Measurements from ENCODE around the gene ICA1. TPM values are rescaled to one million over a fixed set of nuclear protein-coding genes. Genes with fewer than 3 reads are reported as not detected.

The ICA1 gene
- total RNA-seq, 1 experiment from 2014 or later, result 66.4 TPM

- DNase-seq, result no peak
- CTCF ChIA-PET, result interaction anchor here (1.0 to 1.6 kb wide), 2 partner anchors 82 to 533 kb away, joined by 3 to 5 read pairs; no protein-coding TSS in a partner anchor
- no TSS peak for BruUV-seq (replicated peaks)
- Mint-ChIP-seq H3K27ac (ENCODE audit: unreplicated experiment) (no peak overlapping the region), H3K4me3 (ENCODE audit: low read depth, unreplicated experiment) (no peak overlapping the region), H3K27me3 (ENCODE audit: unreplicated experiment) (no peaks in the 10 kb centered on the region), H3K4me1 (ENCODE audit: low read depth, unreplicated experiment) (no peaks in the 10 kb centered on the region), H3K36me3 (ENCODE audit: insufficient read depth, unreplicated experiment) (peaks cover 8% of the 10 kb centered on the region), H3K9me3 (ENCODE audit: low read depth, unreplicated experiment) (no peaks in the 10 kb centered on the region)
- TF ChIP-seq CTCF (IDR thresholded peaks at IDR 0.05; ENCODE audit: unreplicated experiment), result no peak
- intact Hi-C loops (cut with micrococcal nuclease; ENCODE audit: unreplicated experiment), result loop anchor here (10.0 kb wide), 1 partner anchor 560 kb away; no protein-coding TSS in a partner anchor
Observed at GRCh38 chr7:8214244-8214824, 47.6 kb downstream of the ICA1 start.

GRCh38 chr7:8213381-8213780 is 48.6 kb downstream of the ICA1 start:
- CTCF ChIA-PET, result interaction anchor here (0.5 to 1.2 kb wide), 2 partner anchors 83 to 1663 kb away, joined by 3 to 5 read pairs; no protein-coding TSS in a partner anchor
- Mint-ChIP-seq H3K9me3 (ENCODE audit: low read depth, unreplicated experiment) (no peaks in the 10 kb centered on the region), H3K4me3 (ENCODE audit: low read depth, unreplicated experiment) (no peak overlapping the region), H3K36me3 (ENCODE audit: insufficient read depth, unreplicated experiment) (peaks cover 7% of the 10 kb centered on the region), H3K4me1 (ENCODE audit: low read depth, unreplicated experiment) (no peaks in the 10 kb centered on the region), H3K27ac (ENCODE audit: unreplicated experiment) (no peak overlapping the region), H3K27me3 (ENCODE audit: unreplicated experiment) (no peaks in the 10 kb centered on the region)
- intact Hi-C loops (cut with micrococcal nuclease; ENCODE audit: unreplicated experiment), result loop anchor here (10.0 kb wide), 1 partner anchor 559 kb away; no protein-coding TSS in a partner anchor
- BruUV-seq (replicated peaks), result no TSS peak
- no peak for TF ChIP-seq CTCF (IDR thresholded peaks at IDR 0.05; ENCODE audit: unreplicated experiment)
- no peak for DNase-seq

- no peaks in the 10 kb centered on the region for H3K9me3 Mint-ChIP-seq (ENCODE audit: low read depth, unreplicated experiment)
- no peaks in the 10 kb centered on the region for H3K4me1 Mint-ChIP-seq (ENCODE audit: low read depth, unreplicated experiment)
- H3K27me3 Mint-ChIP-seq (ENCODE audit: unreplicated experiment), result no peaks in the 10 kb centered on the region
- TF ChIP-seq CTCF (IDR thresholded peaks at IDR 0.05; ENCODE audit: unreplicated experiment), result no peak
- CTCF ChIA-PET, result interaction anchor here (1.2 kb wide), 1 partner anchor 83 kb away, joined by 5 read pairs; no protein-coding TSS in a partner anchor
- no TSS peak for BruUV-seq (replicated peaks)
- H3K27ac Mint-ChIP-seq (ENCODE audit: unreplicated experiment), result no peak overlapping the region
- intact Hi-C loops (cut with micrococcal nuclease; ENCODE audit: unreplicated experiment), result loop anchor here (10.0 kb wide), 1 partner anchor 558 kb away; no protein-coding TSS in a partner anchor
- no peak overlapping the region for H3K4me3 Mint-ChIP-seq (ENCODE audit: low read depth, unreplicated experiment)
- peaks cover 4% of the 10 kb centered on the region for H3K36me3 Mint-ChIP-seq (ENCODE audit: insufficient read depth, unreplicated experiment)
- DNase-seq, result no peak
Observed at GRCh38 chr7:8212638-8213037, 49.3 kb downstream of the ICA1 start.

- H3K27me3 Mint-ChIP-seq (ENCODE audit: unreplicated experiment), result no peaks in the 10 kb centered on the region
- H3K27ac Mint-ChIP-seq (ENCODE audit: unreplicated experiment), result no peak overlapping the region
- H3K9me3 Mint-ChIP-seq (ENCODE audit: low read depth, unreplicated experiment), result no peaks in the 10 kb centered on the region
- CTCF ChIA-PET, result no interaction called here
- H3K36me3 Mint-ChIP-seq (ENCODE audit: insufficient read depth, unreplicated experiment), result peaks cover 1% of the 10 kb centered on the region
- intact Hi-C loops (cut with micrococcal nuclease; ENCODE audit: unreplicated experiment), result loop anchor here (10.0 kb wide), 1 partner anchor 557 kb away; no protein-coding TSS in a partner anchor
- TF ChIP-seq CTCF (IDR thresholded peaks at IDR 0.05; ENCODE audit: unreplicated experiment), result no peak
- BruUV-seq (replicated peaks), result no TSS peak
- H3K4me1 Mint-ChIP-seq (ENCODE audit: low read depth, unreplicated experiment), result no peaks in the 10 kb centered on the region
- DNase-seq, result no peak
- H3K4me3 Mint-ChIP-seq (ENCODE audit: low read depth, unreplicated experiment), result no peak overlapping the region
Observed at GRCh38 chr7:8211725-8212096, 50.3 kb downstream of the ICA1 start.
